Measurements from ENCODE around the gene MLLT6. TPM values are rescaled to one million over a fixed set of nuclear protein-coding genes. Genes with fewer than 3 reads are reported as not detected.

MLLT6 gene
- total and polyA plus RNA-seq, 2 of the 13 experiments (the other 11 are each of a cell fraction or from before 2014, with no cell fraction given): 50.7 to 69.5 TPM

DNA sequence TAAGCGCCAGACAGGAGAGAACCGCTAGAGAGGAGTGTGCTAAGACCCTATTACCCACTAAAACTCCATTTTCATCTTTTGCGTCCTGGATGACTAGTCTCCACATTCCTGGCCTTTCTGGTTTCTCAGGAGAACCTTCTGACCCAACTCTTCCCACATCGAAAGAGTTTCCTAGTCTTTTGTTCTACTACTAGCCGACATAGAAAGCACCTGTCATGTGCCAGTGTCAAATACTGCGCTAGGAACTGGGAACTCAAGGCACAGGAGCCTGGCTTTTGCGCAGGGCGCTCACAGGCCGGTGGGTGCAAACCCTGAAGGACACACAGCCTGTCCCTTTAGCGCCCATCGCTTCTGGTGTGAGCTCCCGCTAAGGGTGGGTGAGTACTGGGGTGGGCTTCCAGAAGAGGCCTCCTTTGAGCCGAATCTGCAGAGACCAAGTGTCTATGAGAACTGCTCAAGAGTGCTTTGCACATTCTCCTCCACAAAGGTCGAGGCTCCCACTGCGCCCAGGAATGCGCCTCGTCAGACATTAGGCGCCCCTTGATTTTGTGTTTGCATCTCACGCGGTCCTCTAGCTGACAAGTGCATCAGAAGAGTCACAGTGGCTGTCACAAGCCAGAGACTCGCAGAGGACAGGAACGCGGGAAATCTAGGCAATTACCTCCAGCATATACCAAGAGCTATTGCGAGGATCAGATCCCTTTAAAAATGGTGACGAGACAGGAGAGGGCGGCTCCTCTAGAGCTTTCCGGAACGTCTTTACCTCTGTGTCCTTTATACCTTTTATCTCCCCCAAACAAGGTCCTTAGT lies 45.4 kb downstream of the MLLT6 start (continued):
- TF ChIP-seq ZNF367 (CRISPR knock-in tag; IDR thresholded peaks at IDR 0.05; ENCODE audit: borderline replicate concordance): peak; percentile 78; the same call in 1 of the 2 replicates
- TF ChIP-seq ZFAT (CRISPR knock-in tag; conservative IDR thresholded peaks at IDR 0.05): 0 out of 2 replicates have a peak, but pooled peaks have one; percentile 17
- TF ChIP-seq ZNF781 (CRISPR knock-in tag; IDR thresholded peaks at IDR 0.05; ENCODE audit: borderline replicate concordance, not compliant biosample characterization): peak; percentile 44
- 0 out of 2 replicates have a peak, but pooled peaks have one; percentile 17 for TF ChIP-seq ZNF615 (CRISPR knock-in tag; IDR thresholded peaks at IDR 0.05; ENCODE audit: borderline replicate concordance)
- TF ChIP-seq ZNF850 (CRISPR knock-in tag; conservative IDR thresholded peaks at IDR 0.05): 0 out of 2 replicates have a peak, but pooled peaks have one; percentile 2
- TF ChIP-seq, protein P1, sequence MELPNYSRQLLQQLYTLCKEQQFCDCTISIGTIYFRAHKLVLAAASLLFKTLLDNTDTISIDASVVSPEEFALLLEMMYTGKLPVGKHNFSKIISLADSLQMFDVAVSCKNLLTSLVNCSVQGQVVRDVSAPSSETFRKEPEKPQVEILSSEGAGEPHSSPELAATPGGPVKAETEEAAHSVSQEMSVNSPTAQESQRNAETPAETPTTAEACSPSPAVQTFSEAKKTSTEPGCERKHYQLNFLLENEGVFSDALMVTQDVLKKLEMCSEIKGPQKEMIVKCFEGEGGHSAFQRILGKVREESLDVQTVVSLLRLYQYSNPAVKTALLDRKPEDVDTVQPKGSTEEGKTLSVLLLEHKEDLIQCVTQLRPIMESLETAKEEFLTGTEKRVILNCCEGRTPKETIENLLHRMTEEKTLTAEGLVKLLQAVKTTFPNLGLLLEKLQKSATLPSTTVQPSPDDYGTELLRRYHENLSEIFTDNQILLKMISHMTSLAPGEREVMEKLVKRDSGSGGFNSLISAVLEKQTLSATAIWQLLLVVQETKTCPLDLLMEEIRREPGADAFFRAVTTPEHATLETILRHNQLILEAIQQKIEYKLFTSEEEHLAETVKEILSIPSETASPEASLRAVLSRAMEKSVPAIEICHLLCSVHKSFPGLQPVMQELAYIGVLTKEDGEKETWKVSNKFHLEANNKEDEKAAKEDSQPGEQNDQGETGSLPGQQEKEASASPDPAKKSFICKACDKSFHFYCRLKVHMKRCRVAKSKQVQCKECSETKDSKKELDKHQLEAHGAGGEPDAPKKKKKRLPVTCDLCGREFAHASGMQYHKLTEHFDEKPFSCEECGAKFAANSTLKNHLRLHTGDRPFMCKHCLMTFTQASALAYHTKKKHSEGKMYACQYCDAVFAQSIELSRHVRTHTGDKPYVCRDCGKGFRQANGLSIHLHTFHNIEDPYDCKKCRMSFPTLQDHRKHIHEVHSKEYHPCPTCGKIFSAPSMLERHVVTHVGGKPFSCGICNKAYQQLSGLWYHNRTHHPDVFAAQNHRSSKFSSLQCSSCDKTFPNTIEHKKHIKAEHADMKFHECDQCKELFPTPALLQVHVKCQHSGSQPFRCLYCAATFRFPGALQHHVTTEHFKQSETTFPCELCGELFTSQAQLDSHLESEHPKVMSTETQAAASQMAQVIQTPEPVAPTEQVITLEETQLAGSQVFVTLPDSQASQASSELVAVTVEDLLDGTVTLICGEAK (IDR thresholded peaks at IDR 0.05): no peak
- TF ChIP-seq, protein P1 (CRISPR knock-in tag; IDR thresholded peaks at IDR 0.05): 0 out of 2 replicates have a peak, but pooled peaks have one; percentile 17
- 0 out of 2 replicates have a peak, but pooled peaks have one; percentile 3 for TF ChIP-seq ZNF501 (CRISPR knock-in tag; IDR thresholded peaks at IDR 0.05)
- TF ChIP-seq, protein P2, sequence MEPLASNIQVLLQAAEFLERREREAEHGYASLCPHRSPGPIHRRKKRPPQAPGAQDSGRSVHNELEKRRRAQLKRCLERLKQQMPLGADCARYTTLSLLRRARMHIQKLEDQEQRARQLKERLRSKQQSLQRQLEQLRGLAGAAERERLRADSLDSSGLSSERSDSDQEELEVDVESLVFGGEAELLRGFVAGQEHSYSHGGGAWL (CRISPR knock-in tag; IDR thresholded peaks at IDR 0.05): peak; percentile 56; the same call in 1 of the 2 replicates
- TF ChIP-seq MAZ (IDR thresholded peaks at IDR 0.05; ENCODE audit: borderline replicate concordance, low read depth, low read length): no peak
- no peak for TF ChIP-seq MAZ (CRISPR knock-in tag; IDR thresholded peaks at IDR 0.05; ENCODE audit: low read depth)
- TF ChIP-seq TBX3 (IDR thresholded peaks at IDR 0.05; ENCODE audit: borderline replicate concordance): 0 out of 2 replicates have a peak, but pooled peaks have one; percentile 9
- no peak for TF ChIP-seq EP300 (IDR thresholded peaks at IDR 0.05; ENCODE audit: low read depth in 2 of 2, low read length in 2 of 2)
- no peak for TF ChIP-seq EP300 (CRISPR knock-in tag; IDR thresholded peaks at IDR 0.05; ENCODE audit: borderline replicate concordance)
- TF ChIP-seq, protein P3, sequence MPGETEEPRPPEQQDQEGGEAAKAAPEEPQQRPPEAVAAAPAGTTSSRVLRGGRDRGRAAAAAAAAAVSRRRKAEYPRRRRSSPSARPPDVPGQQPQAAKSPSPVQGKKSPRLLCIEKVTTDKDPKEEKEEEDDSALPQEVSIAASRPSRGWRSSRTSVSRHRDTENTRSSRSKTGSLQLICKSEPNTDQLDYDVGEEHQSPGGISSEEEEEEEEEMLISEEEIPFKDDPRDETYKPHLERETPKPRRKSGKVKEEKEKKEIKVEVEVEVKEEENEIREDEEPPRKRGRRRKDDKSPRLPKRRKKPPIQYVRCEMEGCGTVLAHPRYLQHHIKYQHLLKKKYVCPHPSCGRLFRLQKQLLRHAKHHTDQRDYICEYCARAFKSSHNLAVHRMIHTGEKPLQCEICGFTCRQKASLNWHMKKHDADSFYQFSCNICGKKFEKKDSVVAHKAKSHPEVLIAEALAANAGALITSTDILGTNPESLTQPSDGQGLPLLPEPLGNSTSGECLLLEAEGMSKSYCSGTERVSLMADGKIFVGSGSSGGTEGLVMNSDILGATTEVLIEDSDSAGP (CRISPR knock-in tag; IDR thresholded peaks at IDR 0.05; ENCODE audit: borderline replicate concordance): peak; percentile 89
- 0 out of 2 replicates have a peak, but pooled peaks have one; percentile 19 for TF ChIP-seq ZNF772 (CRISPR knock-in tag; IDR thresholded peaks at IDR 0.05)

Data from HepG2 (cell line).